AML-193 (cell line): ENCODE results near the gene CD151.

Source experiments
- DNase-seq, 2 experiments: peaks; one replicate each; lab custom pipeline; 2025; lab: John Stamatoyannopoulos, UW

CD151 gene

DNA sequence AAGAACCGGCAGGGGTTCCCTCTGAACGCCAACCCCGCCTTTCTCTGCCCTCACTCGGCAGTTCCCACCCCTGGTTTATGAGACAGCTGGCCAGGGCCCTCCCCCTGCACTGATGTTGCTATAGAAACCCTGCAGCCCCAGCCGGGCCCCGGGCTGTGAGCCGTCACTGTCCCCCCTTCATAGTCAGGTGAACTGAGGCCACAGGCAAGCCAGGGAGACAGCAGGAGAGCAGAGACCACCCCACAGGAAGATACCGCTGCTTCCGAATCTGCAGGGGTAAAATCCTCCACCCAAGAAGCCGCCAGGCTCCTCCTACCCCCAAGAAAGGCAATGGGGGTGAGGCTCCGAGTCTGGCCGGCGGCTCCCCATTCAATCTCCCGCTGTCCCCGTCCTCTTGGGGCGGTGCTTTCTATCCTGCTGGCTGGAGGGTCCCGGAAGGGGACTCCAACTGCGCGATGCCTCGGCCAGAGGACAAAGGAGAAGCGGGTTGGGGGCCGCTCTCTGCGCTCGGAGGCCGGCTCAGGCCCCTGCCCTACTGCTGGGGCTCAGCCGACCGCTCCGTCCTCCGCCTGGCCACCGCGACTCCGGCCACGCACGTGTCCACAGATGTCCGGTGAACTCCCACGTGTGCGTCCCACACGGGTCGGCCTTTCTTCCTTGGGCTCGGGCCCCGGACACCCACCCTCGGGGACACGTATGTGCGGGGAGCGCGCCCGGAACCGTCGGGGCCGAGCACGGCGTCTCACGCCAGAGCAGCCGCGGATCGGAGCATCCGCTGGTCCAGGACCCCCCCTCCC is 35.3 kb upstream of the CD151 start:
- DNase-seq = peak; percentile 48 to 49

DNA sequence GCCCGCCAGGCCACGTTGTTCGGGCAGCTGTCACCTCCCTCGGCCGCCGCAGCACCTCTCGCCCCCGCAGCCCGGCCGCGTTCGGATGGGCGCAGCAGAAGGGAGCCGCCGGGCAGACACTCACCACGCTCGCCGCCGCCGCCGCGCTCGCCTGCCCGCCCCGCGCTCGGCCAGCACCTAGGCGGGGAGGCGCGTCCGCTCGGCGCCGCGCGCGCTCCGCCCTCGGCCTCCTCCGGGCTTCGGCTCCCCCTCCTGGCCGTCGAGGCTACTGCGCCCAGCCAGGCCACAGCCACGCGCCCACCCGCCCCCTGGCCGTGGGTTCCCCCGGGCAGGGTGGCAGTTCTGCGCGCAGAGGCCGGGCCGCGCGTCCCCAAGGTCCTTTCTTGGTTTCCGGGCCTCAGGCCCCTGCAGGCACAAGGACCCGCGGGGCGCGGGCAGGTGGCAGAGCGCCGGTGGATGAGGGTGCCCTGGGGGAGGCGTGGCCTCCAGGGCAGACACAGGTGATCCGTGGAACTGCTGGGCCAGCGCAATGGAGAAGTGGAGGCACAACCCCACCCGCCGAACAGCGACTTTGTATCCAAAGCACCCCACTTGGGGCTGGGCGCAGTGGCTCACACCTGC is 34.5 kb upstream of the CD151 start, which contains the start of gene SLC25A22:
Gene SLC25A22 (minus strand): TSS at position 189 of the 621 bp plus-strand sequence. CDS start 3,275 bp downstream, outside the sequence.
- peak; percentile 50 to 66 for DNase-seq

DNA sequence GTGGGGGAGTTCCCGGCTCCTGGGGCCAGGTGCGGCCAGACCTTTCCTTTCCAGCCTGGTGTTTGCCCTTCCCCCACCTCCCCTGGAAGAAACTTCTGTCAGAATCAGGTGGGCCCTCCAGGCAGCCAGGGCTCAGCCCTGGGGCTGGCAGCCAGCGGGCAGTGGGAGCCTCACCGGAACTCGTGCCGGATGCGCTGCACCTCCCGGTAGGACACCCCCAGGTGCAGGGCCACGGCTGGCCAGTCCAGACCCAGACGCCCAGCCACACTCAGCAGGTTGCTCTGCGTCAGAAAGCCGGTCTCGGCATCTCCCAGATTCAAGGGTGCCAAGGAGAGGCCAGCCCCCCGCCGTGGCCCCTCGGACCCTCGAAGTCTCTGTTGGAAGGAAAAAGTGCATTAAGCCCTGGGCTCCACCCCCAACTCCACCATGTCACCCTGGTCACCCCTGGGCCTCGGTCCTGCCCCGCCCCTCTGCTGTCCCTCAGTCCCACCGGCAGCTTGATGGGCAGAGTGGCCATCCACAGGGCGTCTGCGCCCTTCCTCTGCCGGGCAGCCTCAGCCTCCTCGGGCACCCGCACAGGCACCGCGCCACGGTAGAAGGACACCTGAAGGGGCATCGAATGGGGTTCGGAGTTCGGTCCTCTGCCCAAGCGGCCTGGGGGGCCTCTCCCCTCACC is 33.0 kb upstream of the CD151 start:
- no peak for DNase-seq

DNA sequence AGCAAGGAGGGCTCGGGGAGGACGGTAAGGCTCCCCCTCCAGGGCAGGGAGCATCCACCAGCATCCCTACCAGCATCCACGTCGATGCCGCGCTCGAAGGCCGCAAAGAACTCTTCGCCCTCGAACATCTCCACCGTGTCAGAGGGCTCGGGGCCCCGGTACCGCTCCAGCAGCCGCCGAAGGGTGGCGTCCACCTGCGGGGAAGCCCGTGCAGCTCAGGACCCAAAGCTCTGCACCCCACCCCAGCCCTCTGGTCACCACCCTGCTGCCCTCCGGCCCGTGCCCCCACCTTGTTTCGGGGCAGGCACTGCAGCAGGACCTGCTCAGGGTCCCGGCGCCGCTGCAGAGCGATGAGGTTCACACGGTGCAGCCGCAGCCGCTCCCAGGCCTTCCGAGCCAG is 32.3 kb upstream of the CD151 start:
- no peak for DNase-seq

DNA sequence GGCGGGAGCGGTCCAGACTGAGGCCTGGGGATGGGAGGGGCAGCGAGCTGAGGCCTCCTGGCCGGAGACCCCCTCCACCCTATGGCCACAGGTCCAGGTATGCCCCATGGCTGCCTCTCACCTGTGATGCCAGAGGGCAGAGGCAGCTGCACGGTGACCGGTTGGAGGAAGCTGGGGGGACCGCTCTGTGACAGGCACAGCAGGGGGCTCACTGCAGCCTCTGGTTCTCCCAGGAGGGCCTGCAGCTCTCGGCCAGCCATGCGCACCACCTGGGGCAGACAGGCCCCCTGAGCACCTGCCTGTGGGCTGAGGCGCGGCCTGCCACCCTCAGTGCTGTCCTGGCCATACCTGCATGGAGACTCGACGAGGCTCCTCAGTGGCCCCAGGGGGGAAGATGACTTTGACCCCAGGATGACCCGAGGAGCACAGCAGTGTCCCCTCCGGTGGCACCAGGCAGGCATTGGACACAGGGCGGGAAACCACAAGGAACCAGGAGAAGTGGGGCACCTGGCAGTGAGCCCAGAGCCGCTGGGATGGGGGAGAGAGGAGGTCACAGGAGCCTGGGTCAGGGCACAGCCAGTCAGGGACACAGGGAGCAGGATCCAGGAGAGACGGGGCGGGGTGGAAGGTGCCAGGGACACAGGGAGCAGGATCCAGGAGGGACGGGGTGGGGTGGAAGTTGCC is 31.5 kb upstream of the CD151 start:
- DNase-seq = no peak

DNA sequence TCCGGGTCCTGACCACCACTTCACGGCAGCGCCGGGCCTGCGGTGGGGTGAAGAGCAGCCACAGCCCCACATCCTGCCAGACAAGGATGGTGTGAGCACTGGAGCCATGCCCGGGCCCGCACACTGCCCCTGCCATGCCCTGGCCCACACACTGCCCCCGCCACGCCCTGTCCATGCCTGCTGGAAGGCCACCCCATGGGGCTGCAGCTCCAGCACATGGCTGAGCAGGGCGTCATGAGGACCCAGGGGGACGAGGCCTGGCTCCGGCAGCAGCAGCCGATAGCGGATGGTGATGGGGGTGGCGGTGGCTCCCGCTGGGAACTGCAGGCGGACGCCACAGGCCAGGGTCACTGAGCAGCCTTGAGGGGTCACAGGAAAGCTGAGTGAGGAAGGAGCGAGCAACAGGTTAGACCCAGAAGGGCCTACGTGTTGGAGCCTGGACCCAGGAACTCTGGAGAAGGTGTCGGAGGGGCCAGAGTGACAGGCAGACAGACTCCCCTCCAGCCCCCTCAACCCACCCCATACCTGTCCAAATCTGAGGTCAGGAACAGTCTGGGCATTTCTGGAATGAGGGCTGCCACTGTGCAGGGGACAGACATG is 30.6 kb upstream of the CD151 start:
- DNase-seq = no peak

DNA sequence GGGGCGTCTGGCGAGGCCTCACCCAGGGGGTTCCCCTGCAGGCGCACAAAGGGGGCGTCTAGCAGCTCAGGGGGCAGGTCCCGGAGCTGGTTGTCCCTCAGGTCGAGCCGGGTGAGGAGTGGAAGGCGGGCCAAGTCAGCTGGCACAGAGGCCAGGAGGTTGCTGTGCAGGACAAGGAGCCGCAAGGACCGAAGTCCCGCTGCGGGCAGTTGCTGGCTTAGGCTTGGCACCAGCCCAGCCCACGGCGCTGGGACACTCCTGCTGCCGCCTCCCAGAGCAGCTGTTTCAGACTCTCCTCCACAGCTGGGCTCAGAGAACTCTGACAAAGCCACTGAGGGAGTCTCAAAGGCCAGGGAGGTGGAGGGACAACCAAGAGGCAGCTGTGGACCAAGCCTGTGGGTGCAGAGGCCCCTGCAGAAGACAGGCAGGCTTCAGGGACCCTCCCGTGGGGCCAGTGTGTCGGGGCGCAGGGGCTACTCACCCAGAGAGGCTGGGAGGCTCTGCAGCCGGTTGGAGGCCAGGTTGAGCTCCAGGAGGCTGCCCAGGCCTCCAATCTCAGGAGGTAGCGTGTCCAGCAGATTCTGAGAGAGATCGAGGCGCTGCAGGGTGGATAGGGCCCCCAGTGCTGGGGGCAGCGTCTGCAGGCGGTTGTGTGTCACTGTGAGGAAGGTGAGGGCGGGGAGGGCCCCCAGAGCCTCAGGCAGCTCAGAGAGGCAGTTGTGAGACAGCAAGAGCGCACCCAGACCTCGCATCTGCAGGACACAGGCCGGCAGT is 29.9 kb upstream of the CD151 start:
- no peak for DNase-seq

DNA sequence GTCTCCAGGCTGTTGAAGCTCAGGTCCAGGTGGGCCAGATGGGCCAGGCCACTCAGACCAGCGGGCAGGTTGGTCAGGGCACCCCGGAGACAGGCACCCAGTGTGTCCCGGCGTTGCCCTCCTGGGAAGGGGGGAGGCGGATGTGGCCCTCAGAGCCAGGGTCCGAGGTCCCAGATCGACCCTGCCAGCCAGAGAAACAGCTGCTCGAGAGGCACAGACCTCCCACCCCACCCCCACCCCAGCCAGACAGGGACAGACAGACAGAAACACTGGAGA is 29.3 kb upstream of the CD151 start:
- DNase-seq = no peak

DNA sequence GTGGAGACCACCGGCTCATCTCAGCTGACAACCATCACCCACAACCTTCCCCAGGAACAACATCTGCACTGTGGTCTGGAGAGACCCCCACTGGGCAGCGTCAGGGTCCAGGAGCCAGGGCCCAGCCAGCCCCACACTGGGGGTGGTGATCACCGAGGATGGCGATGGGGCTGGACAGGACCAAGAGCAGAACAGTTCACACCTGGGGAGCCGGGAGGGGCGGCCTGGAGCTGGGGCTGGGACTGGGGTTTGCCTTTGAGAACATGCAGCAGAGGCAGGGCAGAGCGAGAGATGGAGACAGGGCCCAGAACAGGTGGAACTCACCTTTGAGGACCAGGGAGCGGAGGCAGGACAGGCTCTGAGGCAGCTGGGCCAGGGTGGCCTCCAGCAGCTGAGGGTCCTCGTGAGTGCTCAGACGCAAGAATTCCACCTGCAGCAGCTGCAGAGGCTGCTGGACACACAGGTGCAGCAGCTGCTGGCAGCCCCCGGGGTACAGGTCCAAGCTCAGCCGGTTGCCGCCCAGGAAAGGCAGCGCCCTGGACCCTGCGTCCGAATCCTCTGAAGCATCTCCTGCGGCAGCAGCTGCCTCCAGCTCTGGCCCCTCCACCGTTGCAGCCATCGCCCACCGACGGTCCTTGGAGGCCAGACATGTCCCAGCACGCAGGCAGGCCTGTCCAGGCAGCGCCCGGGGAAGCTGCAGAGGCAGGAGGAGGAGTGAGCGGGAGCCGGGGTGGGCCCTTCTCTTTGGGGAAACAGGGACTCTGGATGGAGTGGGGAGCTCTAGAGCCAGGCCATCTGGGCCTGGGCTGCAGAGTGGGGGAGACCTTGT is 28.8 kb upstream of the CD151 start:
- DNase-seq = no peak

DNA sequence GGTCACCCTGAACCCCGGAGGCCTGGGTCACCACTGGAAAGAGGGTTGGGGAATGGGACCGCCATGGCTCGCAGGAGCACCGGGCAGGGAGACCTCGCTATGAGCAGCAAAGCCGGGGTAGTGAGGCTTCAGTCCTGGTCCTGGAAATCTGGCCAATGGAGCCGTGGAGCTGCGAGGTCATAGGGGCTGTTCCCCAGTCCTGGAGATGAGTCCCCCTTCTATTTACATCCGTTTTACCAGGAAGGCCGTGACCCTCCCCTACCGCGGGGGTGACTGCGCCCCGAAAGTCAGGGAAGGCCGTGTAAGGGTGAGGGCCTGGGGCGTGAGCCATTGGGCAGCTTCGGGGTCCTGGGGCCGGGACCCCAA is 28.2 kb upstream of the CD151 start:
- DNase-seq = no peak

DNA sequence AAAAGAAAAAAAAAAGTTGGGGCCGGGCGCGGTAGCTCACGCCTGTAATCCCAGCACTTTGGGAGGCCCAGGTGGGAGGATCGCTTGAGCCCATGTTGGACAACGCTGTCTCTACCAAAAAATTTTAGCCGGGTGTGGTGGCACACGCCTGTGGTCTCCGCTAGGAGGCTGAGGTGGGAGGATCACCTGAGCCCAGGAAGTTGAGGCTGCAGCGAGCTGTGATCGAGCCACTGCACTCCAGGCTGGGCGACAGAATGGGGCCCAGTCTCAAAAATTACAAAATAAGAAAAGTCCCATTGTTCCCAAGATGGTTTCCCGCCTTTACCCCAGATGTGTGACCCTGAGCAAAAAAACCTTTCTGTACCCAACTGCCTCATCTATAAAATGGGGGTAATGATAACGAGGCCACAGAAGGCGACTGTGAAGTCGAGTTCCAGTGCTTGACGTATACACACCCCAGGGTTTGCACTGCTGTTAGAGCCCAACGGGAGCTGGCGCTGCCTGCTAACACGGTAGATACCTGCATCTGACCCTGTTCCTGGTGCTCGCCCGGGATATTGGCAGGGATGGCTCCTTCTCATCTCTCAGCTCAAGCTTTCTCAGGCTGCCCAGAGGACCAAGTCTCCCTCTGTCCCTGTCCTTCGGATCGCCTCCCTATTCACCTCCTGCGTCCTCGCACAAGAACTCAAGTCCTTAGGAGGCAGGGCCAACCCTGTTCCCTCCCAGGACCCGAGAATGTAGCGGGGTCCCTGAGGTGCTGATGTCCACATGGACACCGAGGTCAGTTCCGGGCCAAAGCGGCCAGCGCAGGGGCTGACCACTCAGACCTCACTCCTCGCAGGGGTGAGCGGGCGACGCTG is 24.1 kb upstream of the CD151 start:
- no peak for DNase-seq

DNA sequence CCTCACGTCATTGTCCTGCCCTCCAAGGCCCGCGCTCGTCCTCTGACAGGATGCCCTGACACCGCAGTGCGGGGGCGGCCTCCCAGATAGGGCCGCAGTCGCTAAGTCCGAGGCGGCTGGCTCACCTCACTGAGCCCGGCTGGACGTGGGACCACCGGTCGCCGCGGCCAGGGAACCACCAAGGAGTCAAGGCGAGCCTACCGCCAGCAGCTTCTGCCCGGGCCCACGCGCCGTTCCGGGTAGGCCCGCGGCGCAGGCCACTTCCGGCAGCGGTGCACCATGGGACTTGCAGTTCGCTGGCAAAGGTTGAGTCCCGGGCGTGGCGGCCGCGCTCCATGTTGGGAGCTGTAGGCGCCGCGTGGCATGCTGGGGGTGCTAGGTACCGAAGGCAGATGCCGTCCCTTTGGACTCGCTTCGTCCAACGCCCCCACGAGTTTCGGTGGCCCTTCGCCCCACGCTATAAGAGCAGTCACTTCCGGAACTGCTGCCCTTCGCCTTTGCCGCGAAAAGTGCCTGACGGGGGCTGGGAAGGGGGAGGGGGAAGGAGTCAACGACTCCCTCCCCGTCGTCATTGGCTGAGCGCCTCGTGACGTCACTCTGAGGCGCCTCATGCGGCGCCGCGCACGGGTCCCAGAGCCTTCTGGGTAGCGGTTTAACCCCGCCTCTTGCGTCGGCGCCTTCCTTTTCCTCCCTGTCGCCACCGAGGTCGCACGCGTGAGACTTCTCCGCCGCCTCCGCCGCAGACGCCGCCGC is 23.3 kb upstream of the CD151 start, which contains the start of gene RPLP2:
Gene RPLP2 (plus strand): TSS at position 681 of the 753 bp plus-strand sequence. CDS start 268 bp downstream, outside the sequence.
- peak; percentile 87 to 88 for DNase-seq

DNA sequence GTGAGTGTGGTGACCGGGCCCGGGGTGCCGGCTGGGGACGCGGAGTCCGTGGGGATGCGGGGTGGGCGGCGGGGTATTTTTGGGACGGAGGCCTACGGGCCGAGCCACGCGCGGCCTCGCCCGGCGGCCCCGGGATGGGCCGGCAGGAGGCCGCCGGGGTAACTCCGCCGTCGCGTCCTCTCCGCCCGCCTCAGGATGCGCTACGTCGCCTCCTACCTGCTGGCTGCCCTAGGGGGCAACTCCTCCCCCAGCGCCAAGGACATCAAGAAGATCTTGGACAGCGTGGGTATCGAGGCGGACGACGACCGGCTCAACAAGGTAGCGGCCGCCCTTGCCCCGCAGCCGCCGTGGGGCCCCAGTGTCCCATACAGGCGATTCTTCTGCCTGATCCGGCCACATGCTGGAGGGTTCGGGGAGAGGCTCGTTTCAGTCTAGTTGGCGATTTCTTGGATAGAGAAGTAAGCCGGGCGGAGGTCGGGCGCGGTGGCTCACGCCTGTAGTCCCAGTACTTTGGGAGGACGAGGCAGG is 22.6 kb upstream of the CD151 start:
- DNase-seq = no peak

DNA sequence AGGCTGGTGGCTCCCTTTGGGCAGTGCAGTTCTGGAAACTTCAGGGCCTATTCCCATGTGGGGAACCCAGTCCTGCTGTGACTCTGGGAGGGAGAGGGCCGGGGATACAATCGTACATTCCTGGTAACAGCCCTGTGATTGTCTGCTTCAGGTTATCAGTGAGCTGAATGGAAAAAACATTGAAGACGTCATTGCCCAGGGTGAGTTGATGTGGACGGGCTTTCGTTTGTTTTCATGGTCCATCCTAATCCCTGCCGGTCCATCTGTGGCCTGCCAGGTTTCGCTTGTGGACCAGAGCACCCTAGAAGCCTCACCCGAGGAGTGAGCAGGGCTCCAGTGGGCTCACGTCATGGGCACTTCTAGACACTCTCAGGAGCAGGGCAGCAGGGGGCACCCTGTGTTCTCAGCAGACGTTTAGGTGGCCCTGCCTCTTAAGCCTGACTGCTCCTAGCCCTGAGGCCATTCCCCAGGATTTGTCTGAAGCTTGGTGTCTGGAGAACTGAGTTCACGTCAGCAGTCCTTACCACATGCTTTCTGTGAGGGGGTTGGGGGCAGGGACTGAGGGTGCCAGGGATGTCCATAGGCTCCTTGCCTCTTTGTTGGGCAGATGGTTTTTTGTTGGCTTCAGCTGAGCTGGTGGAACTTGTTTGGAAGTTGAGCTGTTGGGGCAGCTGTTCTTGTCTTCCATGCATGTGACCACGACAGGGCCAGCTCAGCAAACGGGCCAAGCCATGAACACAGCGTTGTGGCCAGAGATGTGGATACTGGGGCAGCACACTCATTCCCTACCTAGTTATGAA is 21.1 kb upstream of the CD151 start:
- DNase-seq = peak in 1 of 2 experiments; percentile 7

DNA sequence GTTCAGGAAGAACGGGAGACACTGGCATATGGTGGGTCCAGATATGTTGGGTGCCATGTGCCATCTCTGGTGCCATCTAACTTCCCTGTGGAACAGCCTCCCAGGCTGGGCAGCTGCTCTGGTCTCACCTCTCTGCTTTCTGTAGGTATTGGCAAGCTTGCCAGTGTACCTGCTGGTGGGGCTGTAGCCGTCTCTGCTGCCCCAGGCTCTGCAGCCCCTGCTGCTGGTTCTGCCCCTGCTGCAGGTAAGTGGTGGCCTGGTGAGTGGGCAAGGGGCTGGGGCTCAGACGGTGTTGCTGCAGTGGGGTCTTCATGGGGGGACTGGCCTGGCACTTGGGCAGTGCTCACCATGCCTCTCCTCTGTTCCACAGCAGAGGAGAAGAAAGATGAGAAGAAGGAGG is 20.4 kb upstream of the CD151 start:
- no peak for DNase-seq

DNA sequence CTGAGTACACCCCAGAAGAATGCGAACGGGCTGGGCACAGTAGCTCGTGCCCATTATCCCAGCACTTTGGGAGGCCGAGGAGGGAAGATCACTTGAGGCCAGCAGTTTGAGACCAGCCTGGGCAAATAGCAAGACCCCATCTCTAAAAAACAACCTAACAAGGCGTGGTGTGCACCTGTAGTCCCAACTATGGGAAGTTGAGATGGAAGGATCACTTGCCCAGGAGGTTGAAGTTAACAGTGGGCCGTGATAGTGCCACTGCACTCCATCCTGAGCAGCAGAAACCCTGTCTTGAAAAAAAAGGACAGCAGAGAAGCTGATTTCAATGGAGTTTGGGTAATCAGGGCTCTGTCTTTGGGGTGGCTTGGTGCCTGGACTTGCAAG is 19.7 kb upstream of the CD151 start:
- DNase-seq = no peak

DNA sequence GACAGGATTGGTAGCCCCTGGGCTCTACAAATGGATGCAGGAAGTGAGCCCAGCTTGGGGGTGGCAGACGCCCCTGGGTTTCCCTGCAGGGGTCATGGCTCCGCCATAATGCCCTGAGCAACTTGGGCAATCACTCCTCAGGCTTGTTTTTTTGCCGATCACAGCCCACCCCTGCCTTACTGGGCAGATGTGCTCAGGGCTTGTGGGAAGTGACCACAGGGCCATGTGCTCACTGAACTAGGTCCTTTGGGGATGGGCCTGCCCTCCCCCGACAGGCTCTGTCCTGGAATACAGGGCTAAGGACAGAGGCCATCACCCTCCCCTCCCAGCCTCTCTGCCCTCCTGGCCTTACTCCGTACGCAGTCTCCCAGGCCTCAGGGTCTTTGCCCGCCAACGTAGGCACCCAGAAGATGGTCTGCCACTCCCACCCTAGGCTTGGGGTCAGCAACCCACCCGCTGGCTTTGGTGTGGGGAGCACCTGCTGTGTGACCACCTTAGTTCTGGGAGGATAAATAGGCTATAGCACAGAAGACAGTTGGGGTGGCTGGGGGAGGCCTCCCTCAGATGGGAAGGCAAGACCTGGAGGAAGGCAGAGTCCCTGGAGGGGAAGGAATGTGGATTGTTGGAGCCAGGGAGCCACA is 19.2 kb upstream of the CD151 start:
- no peak for DNase-seq
